ENCODE measurements around the gene HPN.

The HPN gene

GRCh38 chr19:35029737-35030256 is 11.7 kb upstream of the HPN start:
- ChIA-PET POLR2A (interaction anchor here (0.7 to 1.2 kb wide), 2 partner anchors 15 to 30 kb away, joined by 3 to 4 read pairs; no protein-coding TSS in a partner anchor), CTCF (no interaction called here)
- Histone ChIP-seq H3K4me1 (ENCODE audit: control extremely low read depth in 1 of 4, control insufficient read depth in 4 of 4, insufficient read depth in 4 of 4, low read length in 3 of 4) (peaks cover 0 to 9% (median 7%) of the 10 kb centered on the region in 4 experiments), H3K27ac (ENCODE audit: insufficient read depth in 1 of 2, low read depth in 1 of 2, low read length in 2 of 2, poor library complexity in 1 of 2, severe bottlenecking in 2 of 2) (no peak overlapping the region), H3K4me3 (ENCODE audit: control insufficient read depth in 1 of 7, extremely low read depth in 1 of 7, insufficient read depth in 4 of 7, low read depth in 2 of 7, low read length in 6 of 7) (peak overlapping the region; percentile 8 to 69 (median 47)), H3K36me3 (ENCODE audit: control insufficient read depth in 4 of 4, insufficient read depth in 4 of 4, low read length in 3 of 4) (peaks cover 7 to 36% (median 23%) of the 10 kb centered on the region in 4 experiments), H3K9me3 (ENCODE audit: control extremely low read depth in 1 of 5, control insufficient read depth in 4 of 5, insufficient read depth in 2 of 5, low read depth in 1 of 5, low read length in 4 of 5) (no peaks in the 10 kb centered on the region), H3K27me3 (replicated peaks in 2 of 5; ENCODE audit: control insufficient read depth in 4 of 5, insufficient read depth in 5 of 5, low read length in 4 of 5) (peaks cover 0 to 41% (median 10%) of the 10 kb centered on the region in 5 experiments)
- no peak for DNase-seq
- WGBS (ENCODE audit: insufficient coverage) = 16% methylated on average over 8 of the region's 11 CpGs

- ChIA-PET CTCF (interaction anchor here (1.3 kb wide), 1 partner anchor 25 kb away, joined by 5 read pairs; no protein-coding TSS in a partner anchor), POLR2A (interaction anchor here (1.2 kb wide), 1 partner anchor 31 kb away, joined by 4 read pairs; no protein-coding TSS in a partner anchor)
- H3K27me3 ChIP-seq (replicated peaks in 2 of 5; ENCODE audit: control insufficient read depth in 4 of 5, insufficient read depth in 5 of 5, low read length in 4 of 5) = peaks cover 0 to 41% (median 10%) of the 10 kb centered on the region in 5 experiments
- H3K9me3 ChIP-seq (ENCODE audit: control extremely low read depth in 1 of 5, control insufficient read depth in 4 of 5, insufficient read depth in 2 of 5, low read depth in 1 of 5, low read length in 4 of 5) = no peaks in the 10 kb centered on the region
- H3K27ac ChIP-seq (ENCODE audit: insufficient read depth in 1 of 2, low read depth in 1 of 2, low read length in 2 of 2, poor library complexity in 1 of 2, severe bottlenecking in 2 of 2) = no peak within 1 kb of the TSS
- peaks cover 6 to 30% (median 18%) of the 10 kb centered on the region in 4 experiments for H3K36me3 ChIP-seq (ENCODE audit: control insufficient read depth in 4 of 4, insufficient read depth in 4 of 4, low read length in 3 of 4)
- peaks cover 0 to 9% (median 7%) of the 10 kb centered on the region in 4 experiments for H3K4me1 ChIP-seq (ENCODE audit: control extremely low read depth in 1 of 4, control insufficient read depth in 4 of 4, insufficient read depth in 4 of 4, low read length in 3 of 4)
- DNase-seq = peak; percentile 54 to 82 (median 71)
- peak within 1 kb of the TSS; percentile 8 to 69 (median 50) for H3K4me3 ChIP-seq (ENCODE audit: control insufficient read depth in 1 of 7, extremely low read depth in 1 of 7, insufficient read depth in 4 of 7, low read depth in 2 of 7, low read length in 6 of 7)
- under 1% methylated on average over 77 of the region's 118 CpGs for WGBS (ENCODE audit: insufficient coverage)
Measured at GRCh38 chr19:35030257-35031071, 11.1 kb upstream of the HPN start, which contains the start of gene SCN1B. Gene SCN1B (plus strand): TSS chr19:35030470. CDS start chr19:35030821, 351 bp downstream.

- peaks cover 0 to 9% (median 7%) of the 10 kb centered on the region in 4 experiments for H3K4me1 ChIP-seq (ENCODE audit: control extremely low read depth in 1 of 4, control insufficient read depth in 4 of 4, insufficient read depth in 4 of 4, low read length in 3 of 4)
- H3K27me3 ChIP-seq (replicated peaks in 2 of 5; ENCODE audit: control insufficient read depth in 4 of 5, insufficient read depth in 5 of 5, low read length in 4 of 5) = peaks cover 0 to 41% (median 10%) of the 10 kb centered on the region in 5 experiments
- 11% methylated on average over 24 of the region's 31 CpGs for WGBS (ENCODE audit: insufficient coverage)
- H3K9me3 ChIP-seq (ENCODE audit: control extremely low read depth in 1 of 5, control insufficient read depth in 4 of 5, insufficient read depth in 2 of 5, low read depth in 1 of 5, low read length in 4 of 5) = no peaks in the 10 kb centered on the region
- H3K36me3 ChIP-seq (ENCODE audit: control insufficient read depth in 4 of 4, insufficient read depth in 4 of 4, low read length in 3 of 4) = peaks cover 3 to 22% (median 13%) of the 10 kb centered on the region in 4 experiments
- ChIA-PET POLR2A (no interaction called here), CTCF (interaction anchor here (0.8 to 1.3 kb wide), 3 partner anchors 13 to 25 kb away, joined by 3 to 5 read pairs (median 3); no protein-coding TSS in a partner anchor)
- no peak overlapping the region for H3K27ac ChIP-seq (ENCODE audit: insufficient read depth in 1 of 2, low read depth in 1 of 2, low read length in 2 of 2, poor library complexity in 1 of 2, severe bottlenecking in 2 of 2)
- peak in 1 of 3 donors; percentile 35 for DNase-seq
- peak overlapping the region in 4 of 7 experiments; percentile 47 to 64 (median 51) for H3K4me3 ChIP-seq (ENCODE audit: control insufficient read depth in 1 of 7, extremely low read depth in 1 of 7, insufficient read depth in 4 of 7, low read depth in 2 of 7, low read length in 6 of 7)
Measured at GRCh38 chr19:35031072-35031881, 10.2 kb upstream of the HPN start.

- POLR2A ChIA-PET = no interaction called here
- H3K36me3 ChIP-seq (ENCODE audit: control insufficient read depth in 4 of 4, insufficient read depth in 4 of 4, low read length in 3 of 4) = peaks cover 0 to 11% (median 7%) of the 10 kb centered on the region in 4 experiments
- DNase-seq = no peak
- CTCF ChIA-PET = interaction anchor here (0.8 kb wide), 1 partner anchor 12 kb away, joined by 3 read pairs; no protein-coding TSS in a partner anchor
- peaks cover 0 to 41% (median 10%) of the 10 kb centered on the region in 5 experiments for H3K27me3 ChIP-seq (replicated peaks in 2 of 5; ENCODE audit: control insufficient read depth in 4 of 5, insufficient read depth in 5 of 5, low read length in 4 of 5)
- no peak overlapping the region for H3K4me3 ChIP-seq (ENCODE audit: control insufficient read depth in 1 of 7, extremely low read depth in 1 of 7, insufficient read depth in 4 of 7, low read depth in 2 of 7, low read length in 6 of 7)
- H3K9me3 ChIP-seq (ENCODE audit: control extremely low read depth in 1 of 5, control insufficient read depth in 4 of 5, insufficient read depth in 2 of 5, low read depth in 1 of 5, low read length in 4 of 5) = no peaks in the 10 kb centered on the region
- H3K27ac ChIP-seq (ENCODE audit: insufficient read depth in 1 of 2, low read depth in 1 of 2, low read length in 2 of 2, poor library complexity in 1 of 2, severe bottlenecking in 2 of 2) = no peak overlapping the region
- 100% methylated on average over 14 of the region's 17 CpGs for WGBS (ENCODE audit: insufficient coverage)
- peaks cover 0 to 11% (median 7%) of the 10 kb centered on the region in 4 experiments for H3K4me1 ChIP-seq (ENCODE audit: control extremely low read depth in 1 of 4, control insufficient read depth in 4 of 4, insufficient read depth in 4 of 4, low read length in 3 of 4)
Measured at GRCh38 chr19:35032356-35032865, 9.1 kb upstream of the HPN start.

GRCh38 chr19:35033067-35034004 is 8.2 kb upstream of the HPN start:
- ChIA-PET CTCF (interaction anchor here (1.2 kb wide), 1 partner anchor 13 kb away, joined by 5 read pairs; no protein-coding TSS in a partner anchor), POLR2A (no interaction called here)
- H3K27me3 ChIP-seq (replicated peaks in 2 of 5; ENCODE audit: control insufficient read depth in 4 of 5, insufficient read depth in 5 of 5, low read length in 4 of 5) = peaks cover 0 to 41% (median 10%) of the 10 kb centered on the region in 5 experiments
- H3K36me3 ChIP-seq (ENCODE audit: control insufficient read depth in 4 of 4, insufficient read depth in 4 of 4, low read length in 3 of 4) = peaks cover 0 to 3% (median 1%) of the 10 kb centered on the region in 4 experiments
- H3K4me3 ChIP-seq (ENCODE audit: control insufficient read depth in 1 of 7, extremely low read depth in 1 of 7, insufficient read depth in 4 of 7, low read depth in 2 of 7, low read length in 6 of 7) = no peak overlapping the region
- 95% methylated on average over 22 of the region's 30 CpGs for WGBS (ENCODE audit: insufficient coverage)
- DNase-seq = no peak
- no peak overlapping the region for H3K27ac ChIP-seq (ENCODE audit: insufficient read depth in 1 of 2, low read depth in 1 of 2, low read length in 2 of 2, poor library complexity in 1 of 2, severe bottlenecking in 2 of 2)
- no peaks in the 10 kb centered on the region for H3K9me3 ChIP-seq (ENCODE audit: control extremely low read depth in 1 of 5, control insufficient read depth in 4 of 5, insufficient read depth in 2 of 5, low read depth in 1 of 5, low read length in 4 of 5)
- peaks cover 0 to 18% (median 13%) of the 10 kb centered on the region in 4 experiments for H3K4me1 ChIP-seq (ENCODE audit: control extremely low read depth in 1 of 4, control insufficient read depth in 4 of 4, insufficient read depth in 4 of 4, low read length in 3 of 4)
